NOMO-1 (cell line): ENCODE results near the gene SPRED2.
"Not testable (repeated sequence)": the region's sequence is repeated elsewhere in the genome, so short reads cannot be mapped to it uniquely, and the experiment has no call there.

Experiments used
- DNase-seq, 2 experiments: peaks; one replicate each; lab custom pipeline; 2025; ENCODE audit not compliant: unreplicated experiment in 2 of 2; lab: John Stamatoyannopoulos, UW

The SPRED2 gene

DNA sequence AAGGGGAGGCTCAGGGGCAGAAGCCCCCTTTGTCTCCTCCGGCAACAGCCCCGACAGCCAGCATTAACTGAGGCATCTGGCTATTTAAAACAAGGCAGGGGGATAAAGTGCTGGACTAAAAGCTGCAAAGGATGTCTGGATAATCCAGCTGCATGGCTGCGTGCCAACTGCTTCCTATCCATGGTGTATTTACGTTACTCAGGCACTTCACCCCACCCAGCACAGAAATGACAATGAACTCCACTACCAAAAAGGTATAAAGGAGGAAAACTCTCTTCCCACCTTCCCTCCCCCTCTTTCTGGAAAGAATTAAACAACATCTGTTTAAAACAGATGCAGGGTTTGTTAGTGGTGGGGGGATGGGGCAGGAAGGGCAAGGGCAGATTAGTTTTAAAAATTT, 82.5 kb downstream of the SPRED2 start:
- DNase-seq: no peak

DNA sequence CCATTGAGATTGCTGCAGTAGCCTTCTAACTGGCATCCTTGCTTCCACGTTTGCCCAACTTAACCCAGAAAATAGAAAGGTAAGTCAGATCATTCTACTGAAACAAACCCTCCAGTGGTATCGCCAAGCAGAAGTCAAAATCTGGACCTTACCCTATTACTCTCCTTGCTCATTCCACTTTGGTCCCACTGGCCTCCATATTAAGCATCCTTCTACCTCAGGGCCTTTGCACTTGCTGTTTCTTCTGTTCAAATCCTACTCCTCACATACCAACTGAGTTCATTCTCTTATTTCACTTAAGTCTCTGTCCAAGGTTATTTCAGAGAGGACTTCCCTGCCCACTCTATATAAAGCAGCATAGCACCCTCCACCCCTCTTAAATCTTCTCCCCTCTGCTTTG, 84.5 kb downstream of the SPRED2 start:
- DNase-seq: no peak

GRCh38 chr2:65345631-65346030, 86.8 kb downstream of the SPRED2 start:
- no peak for DNase-seq

DNA sequence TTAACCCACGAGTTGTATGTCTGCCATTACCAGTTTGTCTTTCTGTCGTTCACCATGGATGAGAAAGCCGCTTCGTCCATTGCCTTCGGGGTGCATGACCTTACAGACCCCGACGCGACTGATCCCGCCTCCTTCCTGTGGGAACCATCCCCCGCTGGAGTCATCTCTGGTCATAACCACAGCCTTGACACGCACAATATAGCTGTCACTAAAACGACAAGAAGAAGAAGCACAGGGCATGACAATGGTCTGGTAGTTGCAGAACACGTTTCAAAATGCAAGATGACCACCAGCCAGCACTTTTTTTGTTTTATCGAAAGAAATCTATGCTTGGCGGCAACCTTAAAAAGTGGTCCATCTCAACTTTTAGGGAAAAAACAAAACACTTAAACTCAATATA, 87.7 kb downstream of the SPRED2 start:
- DNase-seq: no peak

GRCh38 chr2:65344182-65344581, 88.2 kb downstream of the SPRED2 start:
- DNase-seq: no peak

DNA sequence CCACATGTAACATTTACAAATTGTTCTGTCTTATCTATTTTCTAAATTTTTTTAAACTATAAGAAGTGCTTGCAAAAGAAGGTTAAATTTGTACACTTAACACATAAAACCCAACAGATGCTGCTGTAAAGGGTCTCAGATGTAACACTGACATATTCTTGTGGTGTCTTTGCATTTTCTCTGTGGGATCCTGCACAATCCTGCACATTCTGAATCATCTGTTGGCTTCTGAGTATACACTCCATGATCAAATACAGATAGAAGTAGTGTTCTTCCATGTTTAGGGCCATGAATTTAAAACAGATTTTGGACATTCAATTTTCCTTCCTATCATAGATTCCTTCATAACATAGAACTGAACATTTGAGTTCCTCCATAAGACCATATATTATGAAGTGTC, 89.0 kb downstream of the SPRED2 start:
- DNase-seq: no peak

DNA sequence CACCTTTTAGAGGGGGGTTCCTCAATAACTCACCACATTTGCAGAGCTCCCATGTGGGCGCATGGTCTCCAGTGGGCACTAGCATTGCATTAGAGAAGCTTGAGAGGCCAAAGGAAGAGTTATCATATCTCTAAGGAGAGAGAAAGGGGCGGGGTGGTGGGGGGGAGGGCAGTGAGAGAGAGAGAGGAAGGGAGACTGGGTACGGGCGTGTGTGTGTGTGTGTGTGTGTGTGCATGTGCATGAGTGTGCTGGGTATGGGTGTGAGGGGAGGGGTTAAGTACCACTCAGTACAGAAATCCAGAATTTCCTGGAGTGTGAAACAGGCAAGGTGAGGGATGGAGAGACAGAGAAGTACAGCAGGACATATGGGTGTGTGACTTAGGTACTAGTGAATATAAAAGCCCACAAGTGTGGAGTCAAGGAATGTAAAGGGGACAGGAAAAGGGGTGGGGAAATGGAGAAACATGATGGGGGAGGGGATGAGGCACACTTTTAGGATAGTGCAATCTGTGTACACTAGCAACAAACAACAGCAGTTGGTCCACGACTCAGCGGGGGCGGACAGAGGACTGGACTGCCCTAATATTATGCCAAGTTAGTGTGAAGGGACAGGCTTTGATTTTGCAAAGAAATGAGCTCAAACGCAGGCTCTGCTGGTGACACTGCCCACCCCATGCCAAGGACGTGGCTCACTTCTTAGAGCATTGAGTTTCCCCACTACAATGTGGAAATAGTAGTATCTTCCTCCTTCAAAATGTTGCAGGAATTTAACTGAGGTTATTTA, 91.3 kb downstream of the SPRED2 start:
- DNase-seq: no peak

GRCh38 chr2:65339648-65340047, 92.8 kb downstream of the SPRED2 start:
- no peak for DNase-seq

- not testable (repeated sequence) for DNase-seq
Measured at GRCh38 chr2:65338830-65339495, 93.4 kb downstream of the SPRED2 start.

GRCh38 chr2:65337915-65338314, 94.5 kb downstream of the SPRED2 start:
- not testable (repeated sequence) for DNase-seq

DNA sequence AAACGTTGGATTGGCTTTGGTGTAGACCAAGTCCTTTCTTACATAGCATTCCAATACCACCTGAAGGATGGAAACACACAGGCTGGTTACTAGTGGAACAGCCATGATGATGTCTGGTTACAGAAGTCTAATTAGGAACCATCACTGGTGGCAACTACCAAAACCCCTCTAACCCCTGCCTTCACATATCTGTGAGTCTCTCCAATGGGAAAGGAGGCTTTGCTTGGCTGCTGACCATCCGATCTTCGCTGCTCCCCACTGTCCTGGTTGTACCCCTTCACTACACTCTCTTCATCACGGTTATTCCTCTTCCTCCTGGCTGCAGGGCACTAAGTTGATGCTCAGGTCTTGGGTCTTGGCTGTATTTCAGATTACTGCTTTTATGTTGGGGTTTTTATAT, 97.7 kb downstream of the SPRED2 start:
- DNase-seq: no peak

- DNase-seq: no peak
Measured at GRCh38 chr2:65331336-65332025, 100.9 kb downstream of the SPRED2 start.

DNA sequence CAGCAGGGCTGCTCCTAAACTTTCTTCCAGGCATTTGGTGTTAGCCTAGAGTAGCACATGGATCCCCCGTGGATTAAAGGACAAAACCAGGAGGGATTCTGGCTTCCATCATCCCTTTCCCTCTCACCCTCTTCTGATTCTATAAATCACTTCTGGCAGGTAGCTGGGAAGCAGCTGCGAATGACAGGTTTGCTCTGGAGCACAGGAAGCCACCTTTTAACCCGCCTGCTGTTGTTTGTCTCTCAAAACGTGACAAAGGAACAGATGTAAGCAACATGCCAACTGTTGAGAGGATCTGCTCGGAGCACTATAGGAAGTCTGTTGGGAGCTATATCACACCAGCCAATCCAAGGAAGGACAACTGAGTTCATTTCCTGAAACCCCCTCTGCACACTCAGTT, 102.9 kb downstream of the SPRED2 start:
- DNase-seq: no peak

- DNase-seq: no peak
Measured at GRCh38 chr2:65326276-65326675, 106.1 kb downstream of the SPRED2 start.

- DNase-seq: no peak
Measured at GRCh38 chr2:65325066-65325465, 107.3 kb downstream of the SPRED2 start.

DNA sequence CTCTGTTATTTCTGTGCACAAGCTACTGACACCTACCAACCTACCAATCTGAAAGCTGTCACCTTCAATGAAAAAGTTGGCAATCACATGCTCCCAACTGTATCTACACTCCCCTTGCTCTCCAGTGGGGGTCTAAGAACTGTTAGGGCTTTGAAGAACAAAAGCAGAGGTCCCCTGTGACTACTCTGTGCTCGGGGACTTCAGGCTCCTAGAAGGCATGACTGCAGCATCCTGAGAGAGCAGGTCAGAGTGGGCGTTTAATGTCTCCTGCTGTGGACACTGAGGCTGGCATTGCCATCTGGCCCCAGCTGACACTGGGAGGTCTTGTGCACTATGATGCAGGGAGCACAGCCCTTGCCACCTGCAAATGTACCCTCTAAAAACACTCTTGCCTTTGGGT, 111.5 kb downstream of the SPRED2 start:
- no peak for DNase-seq

DNA sequence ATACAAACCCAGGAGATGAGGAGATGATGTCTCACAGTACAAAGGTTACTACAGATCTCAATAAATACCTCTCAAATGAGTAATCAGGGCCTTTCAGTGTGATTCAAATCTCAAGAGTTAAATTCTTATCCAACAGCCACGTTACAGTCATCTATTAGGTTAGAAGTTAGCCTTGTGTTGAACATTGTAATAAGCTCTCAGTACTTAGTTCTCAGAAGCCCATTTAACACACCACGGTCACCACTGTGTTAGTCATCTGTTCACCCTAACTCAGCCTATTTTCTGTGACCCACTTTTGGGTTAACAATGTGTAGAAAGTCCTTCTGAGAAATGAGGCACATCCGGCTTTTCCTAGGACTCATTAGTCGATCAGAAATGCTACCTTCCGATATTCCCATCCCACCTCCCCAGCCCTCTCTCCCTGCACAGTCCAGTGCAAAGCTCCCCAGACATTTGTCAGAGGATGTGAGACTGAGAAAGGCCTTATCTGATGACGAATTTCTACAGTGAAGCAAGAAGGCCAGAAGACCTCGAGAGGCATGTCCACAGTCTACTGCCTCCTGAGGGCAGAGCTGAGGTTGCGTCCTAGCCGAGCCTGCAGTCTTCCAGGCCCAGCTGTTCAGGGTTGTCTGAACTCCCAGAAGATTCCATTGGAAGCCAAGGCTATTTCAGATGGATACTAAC, 112.2 kb downstream of the SPRED2 start:
- DNase-seq: no peak

DNA sequence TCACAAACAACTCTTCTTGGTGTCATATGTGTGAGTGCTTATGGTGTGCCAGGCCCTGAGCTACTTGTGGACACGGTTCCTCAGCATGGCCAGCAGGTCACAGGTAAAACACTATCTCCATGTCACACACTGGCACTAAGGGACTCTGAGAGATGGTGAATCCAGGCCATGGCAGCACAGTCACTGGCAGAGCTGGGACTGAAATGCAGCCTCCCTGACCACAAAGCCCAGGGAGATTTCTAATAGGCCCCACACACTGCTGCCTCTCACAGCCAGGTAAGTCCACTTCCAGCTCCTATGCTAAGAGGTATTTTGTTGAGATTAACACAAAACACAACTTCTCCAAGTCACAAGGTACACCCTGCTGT, 112.7 kb downstream of the SPRED2 start:
- DNase-seq: no peak

DNA sequence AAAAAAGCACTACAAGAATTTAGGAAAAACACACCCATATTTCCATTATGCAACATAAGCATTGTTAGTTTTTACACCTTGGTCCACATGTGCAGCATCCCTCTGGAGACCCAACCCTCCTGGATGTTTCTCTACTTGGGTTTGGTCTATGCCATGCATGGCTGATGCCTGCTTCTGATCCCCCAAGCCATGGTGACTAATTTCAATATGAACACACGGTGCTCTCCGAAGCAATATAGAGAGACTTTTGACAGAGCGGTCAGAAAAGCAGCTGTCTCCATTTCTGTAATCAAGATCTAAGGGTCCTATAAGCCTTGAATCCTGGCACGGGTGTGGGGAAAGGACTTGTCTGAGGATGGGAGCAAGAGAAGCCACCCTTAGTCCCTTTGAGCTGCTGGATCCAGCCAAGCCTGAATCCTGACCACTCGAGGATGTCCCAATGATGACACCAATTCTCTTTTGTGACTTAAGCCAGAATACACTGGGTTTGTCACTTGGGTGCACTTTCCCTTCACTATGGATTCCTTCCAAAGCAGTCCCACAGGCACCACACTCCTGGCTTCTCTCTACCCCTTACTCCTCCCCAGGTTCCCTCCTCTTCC, 113.2 kb downstream of the SPRED2 start:
- DNase-seq: no peak

DNA sequence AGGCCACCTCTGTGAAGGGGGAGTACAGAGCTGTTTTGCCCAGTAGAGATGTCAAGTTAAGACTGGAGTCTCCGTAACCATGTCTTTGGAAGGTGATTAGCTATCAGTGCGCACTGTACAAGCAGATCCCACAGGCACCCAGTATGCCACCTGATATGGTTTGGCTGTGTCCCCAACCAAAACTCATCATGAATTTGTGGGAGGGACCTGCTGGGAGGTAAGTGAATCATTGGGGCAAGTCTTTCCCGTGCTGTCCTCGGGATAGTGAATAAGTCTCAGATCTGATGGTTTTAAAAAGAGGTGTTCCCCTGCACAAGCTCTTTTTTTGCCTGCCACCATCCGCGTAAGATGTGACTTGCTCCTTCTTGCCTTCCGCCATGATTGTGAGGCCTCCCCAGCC, 114.6 kb downstream of the SPRED2 start:
- DNase-seq: no peak

DNA sequence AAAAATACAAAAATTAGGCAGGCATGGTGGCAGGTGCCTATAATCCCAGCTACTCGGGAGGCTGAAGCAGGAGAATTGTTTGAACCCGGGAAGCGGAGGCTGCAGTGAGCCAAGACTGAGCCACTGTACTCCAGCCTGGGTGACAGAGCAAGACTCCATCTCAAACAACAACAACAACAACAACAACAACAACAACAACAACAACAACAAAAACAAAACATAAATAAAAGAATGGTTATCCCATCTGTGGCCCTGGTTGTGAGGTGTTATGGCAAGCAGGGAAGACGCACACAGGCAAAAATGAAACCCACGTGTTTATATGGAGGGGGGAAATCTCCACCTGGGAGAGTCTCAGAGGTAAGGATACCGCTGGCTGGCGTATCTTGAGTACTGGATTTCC, 115.0 kb downstream of the SPRED2 start:
- DNase-seq: not testable (repeated sequence)
